ENCODE results near the gene TTC31. TPM values are rescaled to one million over a fixed set of nuclear protein-coding genes. Genes with fewer than 3 reads are reported as not detected.

The TTC31 gene
- total RNA-seq, 1 experiment from 2014 or later: 26.4 TPM

GRCh38 chr2:74439373-74439772, 43.5 kb upstream of the TTC31 start:
- Histone ChIP-seq H3K9ac (ENCODE audit: low read length) (peak overlapping the region; percentile 78; the same call in 1 of the 2 replicates), H2AFZ (ENCODE audit: low read depth, low read length, poor library complexity, severe bottlenecking) (no peak overlapping the region), H4K20me1 (ENCODE audit: insufficient read depth) (no peaks in the 10 kb centered on the region; the same call in 1 of the 2 replicates), H3K9me3 (ENCODE audit: control insufficient read depth in 1 of 2, insufficient read depth in 1 of 2, low read depth in 1 of 2, low read length in 2 of 2) (no peaks in the 10 kb centered on the region), H3K27ac (ENCODE audit: low read depth, low read length) (peak overlapping the region; percentile 99), H3K4me3 (replicated peaks in 1 of 2; ENCODE audit: low read depth in 1 of 2, low read length in 2 of 2) (peak overlapping the region; percentile 66 to 69; a peak in 3 of 4 replicates), H3K36me3 (ENCODE audit: control insufficient read depth in 1 of 2, insufficient read depth in 2 of 2, low read length in 2 of 2) (peaks cover 0 to 13% of the 10 kb centered on the region in 2 experiments; a peak in 1 of 4 replicates), H3K79me2 (ENCODE audit: insufficient read depth, low read length) (peaks cover 64% of the 10 kb centered on the region), H3K9me2 (ENCODE audit: insufficient read depth) (no peaks in the 10 kb centered on the region), H3K4me1 (ENCODE audit: control insufficient read depth in 1 of 2, insufficient read depth in 2 of 2, low read length in 2 of 2) (peaks cover 23 to 41% of the 10 kb centered on the region in 2 experiments), H3K4me2 (ENCODE audit: low read length) (peak overlapping the region; percentile 91), H3K27me3 (ENCODE audit: insufficient read depth, low read length) (no peaks in the 10 kb centered on the region)
- TF ChIP-seq ZFX (IDR thresholded peaks at IDR 0.05) (no peak), YY1 (IDR thresholded peaks at IDR 0.05; ENCODE audit: extremely low read depth, insufficient replicate concordance, low read depth, low read length) (no peak), POLR2A (IDR thresholded peaks at IDR 0.05; ENCODE audit: borderline replicate concordance, extremely low read depth, insufficient read depth, insufficient read length) (no peak), RAD21 (IDR thresholded peaks at IDR 0.05; ENCODE audit: low read depth) (no peak), SRF (IDR thresholded peaks at IDR 0.05; ENCODE audit: low read depth) (no peak), EGR1 (IDR thresholded peaks at IDR 0.05; ENCODE audit: low read depth) (no peak), REST (IDR thresholded peaks at IDR 0.05; ENCODE audit: low read depth) (no peak), POLR2AphosphoS5 (IDR thresholded peaks at IDR 0.05; ENCODE audit: low read depth, low read length) (no peak), CTCF (IDR thresholded peaks at IDR 0.05 in 2 of 3, conservative IDR thresholded peaks at IDR 0.05 in 1 of 3; ENCODE audit: borderline replicate concordance in 1 of 3, insufficient read depth in 1 of 3, low read depth in 2 of 3, low read length in 2 of 3) (no peak), EZH2phosphoT487 (IDR thresholded peaks at IDR 0.05; ENCODE audit: borderline replicate concordance) (no peak), CEBPB (IDR thresholded peaks at IDR 0.05; ENCODE audit: low read depth) (no peak), ZBTB33 (IDR thresholded peaks at IDR 0.05; ENCODE audit: extremely low read depth, insufficient replicate concordance, low read length) (no peak), FOSL1 (IDR thresholded peaks at IDR 0.05; ENCODE audit: low read depth) (no peak), SIN3A (IDR thresholded peaks at IDR 0.05; ENCODE audit: low read depth) (no peak), CBX3 (IDR thresholded peaks at IDR 0.05; ENCODE audit: low read depth) (no peak), ZNF274 (IDR thresholded peaks at IDR 0.05; ENCODE audit: low read depth, low read length) (no peak), ATF3 (IDR thresholded peaks at IDR 0.05) (no peak), TCF7L2 (IDR thresholded peaks at IDR 0.05; ENCODE audit: borderline replicate concordance, extremely low read depth, insufficient read depth, insufficient read length) (no peak), JUND (IDR thresholded peaks at IDR 0.05) (no peak), ELF1 (IDR thresholded peaks at IDR 0.05; ENCODE audit: borderline replicate concordance, low read depth) (no peak)
- ATAC-seq (no peak), DNase-seq (ENCODE audit: low read depth, low spot score) (no peak)
- no TSS peak for BruUV-seq (replicated peaks)
- ChIA-PET POLR2A (no interaction called here), CTCF (no interaction called here), RAD21 (ENCODE audit: low non-redundant PET in 1 of 2, low total read pairs in 2 of 2, uncharacterized antibody in 2 of 2, unreplicated experiment in 2 of 2) (interaction anchor here in 1 of 2 experiments (0.5 kb wide), 1 partner anchor 34 kb away, joined by 4 read pairs; no protein-coding TSS in a partner anchor)
- intact Hi-C loops (cut with micrococcal nuclease): no loop called here
